NCI-H2196 (cell line): Measurements from ENCODE around the gene KIF27.
"Not testable (repeated sequence)": the region's sequence is repeated elsewhere in the genome, so short reads cannot be mapped to it uniquely, and the experiment has no call there.

Experiments used
- DNase-seq: peaks from one replicate; lab custom pipeline; 2025; ENCODE audit not compliant: unreplicated experiment; lab: John Stamatoyannopoulos, UW

The KIF27 gene

DNA sequence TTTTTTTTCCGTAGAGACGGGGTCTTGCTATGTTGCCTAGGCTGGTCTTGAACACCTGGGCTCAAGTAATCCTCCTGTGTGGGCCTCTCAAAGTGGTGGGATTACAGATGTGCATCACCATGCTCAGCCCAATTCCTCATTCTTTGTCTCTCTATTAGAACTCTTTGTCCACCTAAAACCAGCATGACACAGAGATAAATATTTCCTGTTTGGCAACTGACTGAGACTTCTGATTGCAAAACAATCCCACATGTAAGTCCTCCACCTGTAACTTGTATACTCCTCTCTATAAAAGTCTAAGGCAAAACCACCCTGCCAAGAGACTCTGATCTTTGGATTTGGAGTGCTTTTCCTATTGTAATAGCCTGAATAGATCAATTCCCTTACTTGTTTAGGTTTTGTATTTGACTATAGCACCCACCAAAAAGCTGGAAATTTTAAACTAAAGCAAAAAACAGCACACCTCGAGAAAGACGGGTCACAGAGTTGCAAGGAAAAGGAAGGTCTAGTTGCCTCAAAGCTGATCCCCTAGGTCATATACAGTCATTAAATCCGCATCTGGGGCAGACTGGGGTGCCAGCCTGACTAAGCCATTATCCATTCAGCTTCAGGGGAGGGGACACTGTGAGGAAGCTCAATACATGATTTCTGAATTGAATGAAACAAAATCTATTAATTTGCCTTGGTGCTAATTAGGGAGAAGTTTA is 13.5 kb upstream of the KIF27 start:
- DNase-seq, result peak; percentile 25

DNA sequence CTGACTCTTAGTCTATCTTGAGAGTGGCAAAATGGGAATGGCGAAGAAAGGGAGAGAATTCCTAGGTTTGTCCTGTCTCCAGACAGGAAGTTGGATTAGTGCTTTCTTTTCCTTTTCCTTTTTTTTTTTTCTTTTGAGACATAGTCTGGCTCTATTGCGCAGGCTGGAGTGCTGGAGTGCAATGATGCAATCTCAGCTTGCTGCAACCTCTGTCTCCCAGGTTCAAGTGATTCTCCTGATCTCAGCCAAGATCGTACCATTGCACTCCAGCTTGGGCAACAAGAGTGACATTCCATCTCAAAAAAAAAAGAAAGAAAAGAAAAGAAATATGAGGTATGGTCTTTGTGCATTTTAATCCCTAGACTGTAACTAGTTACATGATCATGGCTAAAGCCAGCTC is 12.6 kb upstream of the KIF27 start:
- no peak for DNase-seq

DNA sequence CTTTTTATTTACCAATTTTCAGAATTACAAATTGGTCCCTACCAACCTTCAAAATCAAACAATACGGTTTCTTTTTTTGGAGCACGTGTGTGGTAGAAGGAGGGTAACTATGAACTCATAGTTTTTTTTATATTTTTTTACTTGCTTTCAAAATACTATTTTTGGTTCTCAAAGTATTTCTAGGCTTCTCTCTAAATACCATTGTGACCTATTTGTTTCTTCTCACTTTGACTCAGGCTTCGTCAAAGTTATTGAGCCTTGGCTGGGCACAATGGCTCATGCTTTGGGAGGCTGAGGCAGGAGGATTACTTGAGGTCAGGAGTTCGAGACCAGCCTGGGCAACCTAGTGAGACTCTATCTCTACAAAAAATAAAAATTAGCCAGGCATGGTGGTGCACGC is 11.6 kb upstream of the KIF27 start:
- no peak for DNase-seq

DNA sequence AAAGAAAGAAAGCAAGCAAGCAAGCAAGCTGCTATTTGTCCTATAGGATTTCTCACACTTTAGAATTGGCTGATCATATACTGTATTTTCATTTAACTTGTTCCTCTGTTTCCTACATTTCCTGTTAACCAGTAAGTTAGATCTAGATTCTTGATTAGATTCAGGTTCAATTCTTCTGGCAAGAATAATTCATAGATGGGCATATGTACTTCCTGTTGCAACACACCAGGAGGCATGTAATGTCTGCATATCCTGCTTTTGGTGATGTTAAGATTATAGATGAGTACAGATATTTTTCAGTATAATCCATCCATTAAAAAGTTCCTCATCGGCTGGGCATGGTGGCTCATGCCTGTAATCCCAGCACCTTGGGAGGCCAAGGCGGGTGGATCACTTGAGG is 10.8 kb upstream of the KIF27 start:
- DNase-seq, result no peak

DNA sequence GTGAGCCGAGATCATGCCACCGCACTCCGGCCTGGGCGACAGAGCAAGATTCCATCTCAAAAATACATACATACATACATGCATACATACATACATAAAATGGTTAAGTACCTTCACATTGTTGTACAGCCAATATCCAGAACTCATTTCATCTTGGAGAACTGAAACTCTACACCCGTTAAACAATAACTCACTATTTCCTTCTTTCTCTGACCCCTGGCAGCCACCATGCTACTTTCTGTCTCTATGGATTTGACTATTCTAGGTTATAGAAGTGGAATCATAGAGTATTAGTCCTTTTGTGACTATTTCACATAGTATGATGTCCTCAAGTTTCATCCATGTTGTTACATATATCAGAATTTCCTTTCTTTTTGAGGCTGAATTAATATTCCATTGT is 9.6 kb upstream of the KIF27 start:
- no peak for DNase-seq

DNA sequence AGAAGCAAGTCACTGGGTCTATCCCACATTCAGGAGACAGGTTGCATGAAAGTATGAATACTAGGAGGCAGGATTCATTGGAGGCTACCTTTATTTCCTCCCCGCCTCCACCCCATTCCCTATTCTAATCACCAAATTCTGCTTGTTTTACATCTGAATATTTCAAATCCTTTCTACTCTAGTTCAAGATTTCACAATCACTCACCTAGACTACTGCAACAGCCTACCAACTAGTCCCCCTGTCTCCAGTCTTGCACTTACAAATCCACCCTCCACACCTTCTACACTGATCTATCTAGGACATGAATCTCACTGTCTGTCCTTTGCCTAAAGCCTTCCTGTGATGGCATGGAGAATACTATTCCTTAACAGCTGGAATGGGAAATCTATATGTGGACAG is 6.4 kb upstream of the KIF27 start:
- no peak for DNase-seq

DNA sequence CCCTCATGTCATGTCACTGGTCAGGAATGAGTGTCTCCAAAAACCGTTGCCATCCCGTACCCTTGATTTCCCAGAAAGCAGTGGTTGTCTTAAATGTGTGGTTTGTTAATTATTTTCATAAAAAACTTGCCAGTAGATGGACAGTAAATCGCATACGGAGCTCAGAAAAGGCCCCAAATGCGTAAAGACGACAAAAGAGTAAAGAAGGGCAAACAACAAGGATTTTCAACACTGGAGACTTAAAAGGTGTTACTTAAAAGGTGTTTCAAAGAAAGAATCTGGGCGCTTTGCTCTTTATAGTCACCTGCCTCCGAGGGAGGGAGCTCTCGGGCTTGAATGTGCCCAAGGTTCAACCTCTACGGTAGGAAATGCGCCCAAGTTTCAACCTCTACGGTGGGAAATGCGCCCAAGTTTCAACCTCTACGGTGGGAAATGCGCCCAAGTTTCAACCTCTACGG is 734 bp downstream of the KIF27 start:
- DNase-seq, result peak; percentile 49

DNA sequence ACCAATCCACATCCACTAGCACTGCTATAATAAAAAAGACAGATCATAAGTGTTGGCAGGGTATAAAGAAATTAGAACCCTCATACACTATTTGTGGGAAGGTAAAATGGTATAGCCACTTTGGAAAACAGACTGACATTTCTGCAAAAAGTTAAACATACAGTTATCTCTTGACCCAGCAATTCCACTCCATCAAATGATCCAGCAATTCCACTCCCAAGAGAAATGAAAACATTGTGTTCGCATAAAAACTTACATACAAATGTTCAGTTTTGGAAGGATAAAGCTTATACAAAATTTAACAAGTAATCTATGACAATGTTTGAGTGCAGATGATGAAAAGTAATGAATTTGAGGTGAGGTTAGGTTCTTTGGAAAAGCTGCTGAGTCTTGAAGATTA is 2.1 kb downstream of the KIF27 start:
- DNase-seq, result no peak

DNA sequence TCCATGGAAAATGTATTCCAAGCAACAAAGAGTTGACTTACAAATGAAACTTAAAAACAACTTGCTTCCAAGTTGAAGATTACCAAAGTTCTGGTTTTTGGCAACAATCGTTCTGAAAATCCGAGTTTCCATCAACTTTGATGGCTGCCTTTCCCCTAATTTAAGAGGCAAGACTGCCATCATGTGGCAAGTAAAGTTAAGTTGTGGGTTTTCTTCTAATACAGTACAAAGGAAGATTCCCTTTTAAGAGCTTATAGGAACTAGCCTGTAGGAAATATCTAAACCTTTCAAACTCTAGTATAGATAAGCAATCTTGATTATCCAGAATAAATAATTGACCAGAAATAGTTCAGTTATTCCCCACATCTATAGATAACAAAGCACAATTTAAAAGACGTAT is 9.0 kb downstream of the KIF27 start:
- DNase-seq, result not testable (repeated sequence)

DNA sequence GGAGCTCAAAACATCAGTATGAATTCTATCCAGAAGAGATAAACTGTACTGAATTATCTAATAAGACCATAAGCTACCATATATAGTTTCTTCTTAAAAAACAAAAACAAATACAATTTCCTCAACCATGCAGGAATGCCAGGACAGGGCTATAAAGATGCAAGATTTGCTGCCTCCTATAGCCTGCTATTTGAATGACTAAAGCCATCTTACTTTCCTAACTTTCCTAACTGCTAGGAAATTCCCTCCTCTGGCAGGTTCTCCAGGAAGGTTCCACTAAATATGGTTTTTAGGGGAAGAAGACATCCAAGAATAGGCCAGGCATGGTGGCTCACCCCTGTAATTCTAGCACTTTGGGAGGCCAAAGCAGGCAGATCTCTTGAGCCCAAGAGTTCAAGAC is 15.1 kb downstream of the KIF27 start:
- DNase-seq, result no peak

DNA sequence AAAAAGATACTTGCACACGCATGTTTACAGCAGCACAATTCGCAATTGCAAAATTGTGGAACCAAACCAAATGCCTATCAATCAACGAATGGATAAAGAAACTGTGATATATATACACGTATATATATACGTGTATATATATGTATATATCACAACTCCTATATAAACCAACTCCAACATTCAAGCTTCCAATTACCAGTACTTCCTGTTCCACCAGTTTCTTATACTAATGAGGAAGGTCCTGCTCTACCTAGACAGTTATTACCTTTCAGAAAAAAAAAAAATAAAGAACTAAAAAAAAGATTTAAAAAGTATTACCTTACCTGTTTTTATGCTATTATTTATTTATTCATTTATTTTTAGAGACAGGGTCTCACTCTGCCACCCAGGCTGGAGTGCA is 20.6 kb downstream of the KIF27 start:
- DNase-seq, result not testable (repeated sequence)

DNA sequence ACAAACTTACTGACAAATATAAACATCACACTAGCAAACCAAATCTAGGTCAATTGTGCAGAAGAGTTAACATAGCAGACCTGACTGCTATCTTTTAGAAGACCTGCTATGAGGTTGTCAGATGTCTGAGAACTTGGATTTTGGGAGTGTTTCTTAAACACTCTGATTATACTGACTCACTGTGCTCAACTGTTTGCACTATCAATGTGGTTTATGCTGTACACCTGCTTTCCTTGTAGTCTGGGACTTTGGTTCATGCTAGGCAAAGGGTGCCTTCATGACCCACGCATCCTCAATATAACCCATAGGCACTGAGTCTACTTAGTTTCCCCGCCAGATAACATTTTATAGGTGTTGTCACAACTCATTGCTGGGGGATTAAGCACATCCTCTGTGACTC is 26.9 kb downstream of the KIF27 start:
- DNase-seq, result not testable (repeated sequence)

DNA sequence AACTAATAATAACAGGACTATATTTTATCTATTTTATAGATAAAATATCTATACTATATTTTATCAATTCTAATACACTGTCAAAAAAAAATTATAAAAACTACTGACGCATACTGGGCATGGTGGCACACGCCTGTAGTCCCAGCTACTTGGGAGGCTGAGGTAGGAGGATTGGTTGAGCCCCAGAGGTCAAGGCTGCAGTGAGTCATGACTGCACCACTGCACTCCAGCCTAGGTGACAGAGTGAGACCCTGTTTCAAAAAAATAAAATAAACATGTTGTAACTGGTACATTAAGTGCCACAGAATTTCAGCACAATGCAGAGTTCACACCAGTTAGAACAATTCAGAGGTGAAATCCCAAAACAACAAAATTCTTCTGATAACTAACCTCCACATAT is 34.7 kb downstream of the KIF27 start:
- DNase-seq, result not testable (repeated sequence)

DNA sequence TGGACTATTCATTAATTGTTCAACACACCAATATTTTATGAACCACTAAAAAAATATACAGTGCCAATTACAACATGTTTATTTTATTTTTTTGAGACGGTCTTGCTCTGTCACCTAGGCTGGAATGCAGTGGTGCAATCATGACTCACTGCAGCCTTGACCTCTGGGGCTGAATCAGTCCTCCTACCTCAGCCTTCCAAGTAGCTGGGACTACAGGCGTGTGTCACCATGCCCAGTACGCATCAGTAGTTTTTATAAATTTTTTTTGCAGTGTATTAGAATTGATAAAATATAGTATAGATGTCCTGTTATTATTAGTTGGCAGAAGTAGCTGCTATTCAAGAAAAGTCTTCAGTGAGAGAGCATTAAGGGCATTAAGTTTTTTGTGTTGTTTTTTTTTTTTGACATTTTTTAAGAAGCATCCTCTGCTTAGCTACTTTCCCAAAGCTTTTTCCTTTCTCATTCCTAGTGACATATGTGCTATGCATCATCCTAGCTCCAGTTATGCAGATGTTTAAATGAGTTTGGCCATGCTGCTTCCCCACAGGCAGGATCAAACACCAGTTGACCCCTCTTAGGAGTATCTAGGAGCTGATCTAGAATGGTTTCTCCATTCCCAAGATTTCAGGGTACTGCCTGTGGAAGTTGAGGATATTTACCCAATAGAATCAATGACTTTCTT is 35.5 kb downstream of the KIF27 start:
- not testable (repeated sequence) for DNase-seq

DNA sequence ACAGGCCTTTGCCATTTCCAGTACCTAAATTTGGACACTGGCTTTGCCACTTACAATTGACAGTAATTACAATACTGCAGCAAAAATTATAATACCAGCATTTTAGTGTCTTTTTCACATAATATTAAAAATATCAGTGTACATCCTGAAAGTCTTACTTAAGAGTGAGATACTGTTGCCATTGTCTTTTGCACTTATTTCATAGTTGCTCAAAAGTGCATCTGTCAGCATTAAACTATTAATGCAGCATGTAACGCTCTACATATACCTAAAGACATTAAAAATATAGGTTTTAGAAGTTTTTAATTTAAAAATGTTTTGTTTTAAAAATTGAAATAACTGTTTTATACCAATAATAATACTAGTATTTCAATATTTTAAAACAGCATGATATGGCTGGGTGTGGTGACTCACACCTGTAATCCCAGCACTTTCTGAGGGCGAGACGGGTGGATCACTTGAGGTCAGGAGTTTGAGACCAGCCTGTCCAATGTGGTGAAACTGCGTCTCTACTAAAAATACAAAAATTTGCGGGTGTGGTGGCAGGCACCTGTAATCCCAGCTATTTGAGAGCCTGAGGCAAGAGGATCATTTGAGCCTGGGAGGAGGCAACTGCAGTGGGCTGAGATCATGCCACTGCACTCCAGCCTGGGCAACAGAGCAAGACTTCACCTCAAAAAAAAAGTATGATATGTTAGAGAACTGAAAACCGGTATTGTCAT is 39.4 kb downstream of the KIF27 start:
- DNase-seq, result not testable (repeated sequence)

DNA sequence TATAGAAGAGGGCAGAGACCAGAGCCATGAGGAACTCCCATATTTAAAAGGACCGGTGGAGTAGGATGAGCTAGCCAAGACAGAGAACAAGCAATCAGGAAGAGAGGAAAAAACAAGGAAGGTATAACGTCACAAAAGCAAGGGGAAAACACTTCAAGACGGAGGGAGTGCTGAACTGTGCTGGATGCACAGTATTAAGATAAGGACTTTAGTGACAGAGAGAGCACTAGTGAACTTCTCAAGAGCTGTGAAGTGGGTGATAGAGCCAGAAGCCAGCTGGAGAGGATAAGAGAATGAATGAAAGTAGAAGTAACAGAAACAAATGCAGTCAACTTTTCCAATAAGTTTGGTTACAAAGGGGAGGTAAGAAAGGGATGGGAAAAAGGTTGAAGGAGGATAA is 45.7 kb downstream of the KIF27 start:
- DNase-seq, result not testable (repeated sequence)

DNA sequence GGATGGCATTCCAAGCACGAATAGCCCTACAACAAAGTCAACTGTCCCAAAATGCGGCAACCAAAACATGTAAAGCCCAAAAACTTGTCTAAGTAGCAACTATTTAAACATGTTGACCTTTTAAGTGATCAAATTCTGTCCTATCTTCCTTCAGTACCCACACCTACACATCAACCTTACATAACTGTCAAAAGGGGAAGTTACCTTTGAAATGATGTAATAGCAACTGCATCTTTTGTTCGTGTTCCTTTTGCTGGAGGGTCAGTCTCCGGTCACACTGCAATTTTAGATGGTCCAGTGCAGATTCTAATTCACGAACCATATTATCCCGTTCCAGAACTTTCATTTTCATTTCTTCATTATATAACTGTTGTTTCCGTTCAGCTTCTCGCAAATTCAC is 71.3 kb downstream of the KIF27 start:
- DNase-seq, result not testable (repeated sequence)

DNA sequence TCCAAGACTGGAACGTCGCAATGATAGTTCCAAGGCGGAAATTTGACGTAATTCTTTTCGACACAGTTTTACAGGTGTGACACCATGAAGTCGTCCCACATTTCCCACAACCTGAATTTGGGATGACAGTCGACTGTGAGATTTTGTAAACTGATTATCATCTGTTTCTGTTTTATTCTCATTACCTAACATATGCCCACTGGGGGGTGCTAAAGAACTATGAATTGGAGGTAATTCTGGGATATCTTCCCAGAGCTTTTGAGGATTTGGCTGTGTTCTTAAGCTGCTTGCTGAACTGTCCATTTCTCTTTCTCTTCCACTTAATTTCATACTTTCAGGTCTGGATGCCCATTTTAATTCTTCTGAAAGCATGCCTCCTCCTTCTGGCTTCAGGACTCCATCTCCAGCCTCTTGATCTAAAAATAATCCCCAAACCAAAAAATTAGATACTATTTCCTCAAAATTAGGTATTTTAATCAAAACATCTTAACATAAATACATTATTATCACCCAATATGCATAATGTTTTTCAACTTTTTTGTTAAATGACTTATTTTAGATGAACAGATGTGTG is 84.1 kb downstream of the KIF27 start:
- DNase-seq, result not testable (repeated sequence)

DNA sequence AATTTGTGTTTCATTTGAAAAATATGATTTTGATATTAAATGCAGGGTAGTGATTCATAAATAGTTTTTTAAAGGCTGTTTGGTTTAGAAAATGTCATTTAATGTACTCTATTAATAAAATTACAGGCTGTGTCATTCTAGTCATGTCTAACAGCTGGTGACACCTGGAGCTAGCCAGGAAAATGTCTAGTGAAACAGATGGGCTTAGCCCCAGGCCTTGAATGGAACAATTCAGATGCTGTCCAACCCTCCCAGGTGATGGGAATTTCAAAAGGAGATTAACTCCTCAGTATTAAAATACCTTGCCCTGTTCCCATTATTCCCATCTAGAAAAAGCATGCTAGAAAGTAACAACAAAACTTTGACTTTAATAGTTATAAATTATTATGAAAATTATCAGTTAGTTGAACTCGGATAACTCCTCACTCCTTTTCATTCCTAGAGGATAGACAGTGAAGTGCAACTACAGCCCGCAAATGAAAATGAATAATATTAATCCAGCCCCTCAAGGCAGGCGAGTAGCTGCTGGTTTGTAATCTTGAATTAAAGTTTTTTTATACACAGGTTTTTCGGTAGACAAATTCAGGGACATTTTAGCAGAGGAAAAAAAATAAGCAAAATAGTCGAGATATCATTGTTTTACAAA is 90.7 kb downstream of the KIF27 start:
- DNase-seq, result not testable (repeated sequence)

DNA sequence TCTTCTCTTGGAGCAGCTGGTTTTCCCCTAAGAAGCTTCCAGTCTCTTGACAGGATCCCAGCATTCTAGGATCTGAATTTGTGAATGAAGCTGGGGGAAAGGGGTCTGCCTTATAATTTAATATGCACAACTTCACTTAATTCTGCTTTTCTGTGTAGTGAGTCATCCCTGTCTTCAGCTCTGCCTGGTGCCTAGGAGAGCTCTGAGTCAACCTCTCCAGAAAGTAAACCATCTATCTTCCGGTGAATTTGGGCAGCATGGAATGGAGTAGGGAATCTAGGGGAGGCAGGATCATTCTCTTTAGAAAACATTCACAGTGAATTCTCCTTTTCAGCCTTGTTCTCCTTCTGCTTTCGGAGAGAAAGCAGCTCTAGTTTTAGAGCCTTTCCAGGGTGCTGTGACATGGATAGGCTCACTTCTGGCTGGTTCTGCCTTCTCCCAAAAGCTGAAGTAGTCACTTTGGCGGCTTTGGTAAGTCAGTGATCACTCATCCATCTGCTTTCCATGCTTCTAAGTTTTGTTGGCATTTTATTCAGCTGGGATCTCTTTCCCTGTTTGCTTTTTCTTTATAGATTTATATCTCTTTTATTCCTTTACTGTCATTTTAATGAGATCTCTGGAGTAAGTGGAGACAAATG is 96.1 kb downstream of the KIF27 start:
- not testable (repeated sequence) for DNase-seq
